Adipose tissue (tissue), 3 donors: Measurements from ENCODE around the gene EPHX1. TPM values are rescaled to one million over a fixed set of nuclear protein-coding genes. Genes with fewer than 3 reads are reported as not detected.
A peak's percentile ranks its signal among the peaks of the same experiment; 100 is the strongest.
"Not testable (repeated sequence)": the region's sequence is repeated elsewhere in the genome, so short reads cannot be mapped to it uniquely, and the experiment has no call there.

Experiments used
- H3K27ac ChIP-seq: one replicate; pipeline ENCODE4 v1.5.1; 2013; ENCODE audit warnings: low read depth, low read length
- WGBS, 3 donors: extraction: QIAGEN DNeasy Blood & Tissue Kit; methylation state at CpG; one replicate each; pipeline ENCODE4 v1.1.7; 2013; 5-methylcytosine and 5-hydroxymethylcytosine counted together
- polyA plus RNA-seq, 3 donors: library from polyadenylated mRNA; stranded (reverse); fragments of 200-250 nt; gene quantifications; one replicate each; pipeline ENCODE4 v1.2.3, GENCODE V29; 2013
- donor health status: healthy with polysubstance abuse.
- donor health status: Bipolar disorder and iron deficiency.
- donor health status: healthy.

The EPHX1 gene
- polyA plus RNA-seq, 3 donors = 107 to 156 (median 146) TPM

- 61 to 70% (median 65%) methylated on average over 3 of the region's 3 CpGs for whole genome bisulfite sequencing, 3 donors
Measured at GRCh38 chr1:225774281-225775147, 35.4 kb upstream of the EPHX1 start.

GRCh38 chr1:225776294-225776693, 33.6 kb upstream of the EPHX1 start:
- WGBS, 3 donors = 91 to 94% (median 91%) methylated on average over 4 of the region's 4 CpGs
- no peak overlapping the region for H3K27ac ChIP-seq

More at GRCh38 chr1:225774281-225775147, 35.4 kb upstream of the EPHX1 start:
- no peak overlapping the region for H3K27ac ChIP-seq

DNA sequence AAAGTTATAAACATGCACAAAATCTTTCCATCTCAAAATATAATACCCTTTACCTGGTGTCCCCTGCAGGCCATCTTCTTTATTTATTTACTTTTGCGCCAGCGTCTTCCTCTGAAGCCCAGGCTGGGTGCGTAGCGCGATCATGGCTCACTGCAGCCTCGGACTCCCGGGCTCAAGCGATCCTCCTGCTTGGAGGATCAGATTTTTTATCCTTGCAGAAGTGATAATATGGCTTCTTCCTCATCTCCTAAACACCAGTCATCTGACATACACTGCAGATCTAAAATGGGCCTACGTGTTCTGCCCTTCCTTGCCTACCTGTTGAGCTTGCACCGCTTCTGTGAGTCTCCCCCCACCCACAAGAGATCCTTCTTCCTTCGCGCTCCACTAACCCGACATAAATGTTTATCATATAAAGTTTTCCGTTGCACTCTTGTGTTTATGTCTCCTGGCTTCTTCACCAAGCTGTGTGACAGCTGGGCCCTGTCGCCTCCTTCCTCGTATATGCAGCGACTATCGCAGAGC, 32.8 kb upstream of the EPHX1 start:
- no peak overlapping the region for H3K27ac ChIP-seq
- 15 to 19% (median 18%) methylated on average over 18 of the region's 18 CpGs for WGBS, 3 donors

GRCh38 chr1:225777583-225778336, 32.2 kb upstream of the EPHX1 start, which contains the start of gene SRP9:
TSS of gene SRP9 (plus strand) at chr1:225777826. CDS start at chr1:225777941, 115 bp downstream.
- WGBS, 3 donors = 0 to 1% (median 0%) methylated on average over 44 to 46 of the region's 46 CpGs
- peak within 1 kb of the TSS; percentile 45 for H3K27ac ChIP-seq

DNA sequence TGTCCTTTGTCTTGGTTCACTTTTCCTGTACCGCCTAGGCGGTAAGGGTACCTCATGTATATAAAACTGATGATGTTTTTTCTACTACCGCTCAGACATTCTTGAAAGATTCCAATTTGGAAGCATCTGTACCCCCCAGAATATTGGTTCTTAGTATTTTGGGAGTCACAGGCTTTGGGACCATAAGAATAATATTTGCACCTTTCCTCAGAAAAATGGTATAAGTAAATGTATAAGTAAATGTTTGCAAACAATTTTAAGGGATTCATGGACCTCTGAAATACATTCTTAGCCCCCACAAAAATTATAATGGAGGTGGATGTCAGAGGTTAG, 31.6 kb upstream of the EPHX1 start:
- 0 to 1% (median 0%) methylated on average over 3 of the region's 3 CpGs for WGBS, 3 donors
- H3K27ac ChIP-seq = peak overlapping the region; percentile 45

- 42 to 46% (median 45%) methylated on average over 13 of the region's 13 CpGs for WGBS, 3 donors
- H3K27ac ChIP-seq = not testable (repeated sequence)
Measured at GRCh38 chr1:225779165-225779564, 30.8 kb upstream of the EPHX1 start.

DNA sequence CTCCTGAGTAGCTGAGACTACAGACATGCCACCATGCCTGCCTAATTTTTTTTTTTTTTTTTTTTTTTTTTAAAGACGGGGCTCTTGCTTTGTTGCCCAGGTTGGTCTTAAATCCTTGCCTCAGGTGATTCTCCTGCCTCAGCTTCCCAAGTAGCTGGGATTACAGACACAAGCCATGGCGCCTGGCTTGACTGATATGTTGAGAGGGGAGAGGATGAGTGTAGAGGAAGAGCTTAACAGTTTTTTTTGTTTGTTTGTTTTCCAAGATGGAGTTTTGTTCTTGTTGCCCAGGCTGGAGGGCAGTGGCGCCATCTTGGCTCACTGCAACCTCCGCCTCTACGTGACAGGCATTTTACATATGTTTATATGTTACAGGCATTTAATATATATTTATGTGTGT, 29.8 kb upstream of the EPHX1 start:
- no peak overlapping the region for H3K27ac ChIP-seq
- WGBS, 3 donors = 90 to 95% (median 91%) methylated on average over 5 of the region's 5 CpGs

GRCh38 chr1:225780630-225781029, 29.3 kb upstream of the EPHX1 start:
- WGBS, 3 donors = 67 to 94% (median 77%) methylated on average over 1 of the region's 1 CpG
- H3K27ac ChIP-seq = no peak overlapping the region

GRCh38 chr1:225789142-225789541, 20.8 kb upstream of the EPHX1 start:
- WGBS, 3 donors = 64 to 94% (median 89%) methylated on average over 1 to 2 of the region's 3 CpGs

GRCh38 chr1:225794954-225795353, 15.0 kb upstream of the EPHX1 start:
- 97 to 98% (median 97%) methylated on average over 4 of the region's 4 CpGs for WGBS, 3 donors
- H3K27ac ChIP-seq = no peak overlapping the region

More at GRCh38 chr1:225789142-225789541, 20.8 kb upstream of the EPHX1 start:
- H3K27ac ChIP-seq = not testable (repeated sequence)

- H3K27ac ChIP-seq = not testable (repeated sequence)
- 98 to 99% (median 99%) methylated on average over 18 of the region's 18 CpGs for WGBS, 3 donors
Measured at GRCh38 chr1:225796097-225796496, 13.8 kb upstream of the EPHX1 start.

DNA sequence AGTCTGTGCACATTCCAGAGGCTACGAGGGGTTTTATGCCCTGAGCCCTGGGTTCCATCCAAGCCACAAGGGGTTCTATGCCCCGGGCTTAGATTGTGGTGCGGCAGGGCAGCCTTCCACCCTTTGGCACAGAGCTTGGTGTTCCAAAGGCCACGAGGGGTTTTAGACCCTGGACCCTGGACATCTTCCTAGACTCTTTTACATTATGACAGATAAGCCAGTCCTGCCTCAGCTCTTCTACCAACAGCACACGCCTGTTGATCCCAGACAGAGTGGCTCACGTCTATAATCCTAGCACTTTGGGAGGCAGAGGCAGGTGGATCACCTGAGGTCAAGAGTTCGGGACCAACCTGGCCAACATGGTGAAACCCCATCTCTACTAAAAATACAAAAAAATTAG, 8.8 kb upstream of the EPHX1 start:
- 92 to 97% (median 94%) methylated on average over 7 of the region's 7 CpGs for WGBS, 3 donors
- not testable (repeated sequence) for H3K27ac ChIP-seq

DNA sequence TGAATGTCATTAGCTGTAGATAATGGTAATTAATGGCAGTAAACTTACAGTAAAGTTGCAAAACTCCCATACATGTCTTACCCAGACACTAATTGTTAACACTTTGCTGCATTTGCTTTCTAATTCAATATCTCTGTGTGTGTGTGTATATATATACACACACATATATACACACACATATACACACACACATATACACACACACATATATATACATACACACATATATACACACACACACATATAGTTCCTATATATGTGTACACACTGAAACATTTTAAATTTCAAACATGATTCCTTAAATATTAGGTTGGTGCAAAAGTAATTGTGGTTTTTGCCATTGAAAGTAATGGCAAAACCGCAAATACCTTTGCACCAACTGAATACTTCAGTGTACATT, 3.7 kb upstream of the EPHX1 start:
- H3K27ac ChIP-seq = no peak overlapping the region
- 91 to 94% (median 94%) methylated on average over 1 of the region's 1 CpG for WGBS, 3 donors

GRCh38 chr1:225806736-225807135, 3.2 kb upstream of the EPHX1 start:
- 87 to 94% (median 93%) methylated on average over 3 of the region's 3 CpGs for whole genome bisulfite sequencing, 3 donors
- H3K27ac ChIP-seq = not testable (repeated sequence)

GRCh38 chr1:225808136-225808535, 1.8 kb upstream of the EPHX1 start:
- no peak overlapping the region for H3K27ac ChIP-seq
- 74 to 100% (median 93%) methylated on average over 5 of the region's 5 CpGs for WGBS, 3 donors

- 4 to 12% (median 8%) methylated on average over 29 of the region's 29 CpGs for WGBS, 3 donors
- not testable (repeated sequence) for H3K27ac ChIP-seq
Measured at GRCh38 chr1:225810579-225811538, 935 bp downstream of the EPHX1 start.

DNA sequence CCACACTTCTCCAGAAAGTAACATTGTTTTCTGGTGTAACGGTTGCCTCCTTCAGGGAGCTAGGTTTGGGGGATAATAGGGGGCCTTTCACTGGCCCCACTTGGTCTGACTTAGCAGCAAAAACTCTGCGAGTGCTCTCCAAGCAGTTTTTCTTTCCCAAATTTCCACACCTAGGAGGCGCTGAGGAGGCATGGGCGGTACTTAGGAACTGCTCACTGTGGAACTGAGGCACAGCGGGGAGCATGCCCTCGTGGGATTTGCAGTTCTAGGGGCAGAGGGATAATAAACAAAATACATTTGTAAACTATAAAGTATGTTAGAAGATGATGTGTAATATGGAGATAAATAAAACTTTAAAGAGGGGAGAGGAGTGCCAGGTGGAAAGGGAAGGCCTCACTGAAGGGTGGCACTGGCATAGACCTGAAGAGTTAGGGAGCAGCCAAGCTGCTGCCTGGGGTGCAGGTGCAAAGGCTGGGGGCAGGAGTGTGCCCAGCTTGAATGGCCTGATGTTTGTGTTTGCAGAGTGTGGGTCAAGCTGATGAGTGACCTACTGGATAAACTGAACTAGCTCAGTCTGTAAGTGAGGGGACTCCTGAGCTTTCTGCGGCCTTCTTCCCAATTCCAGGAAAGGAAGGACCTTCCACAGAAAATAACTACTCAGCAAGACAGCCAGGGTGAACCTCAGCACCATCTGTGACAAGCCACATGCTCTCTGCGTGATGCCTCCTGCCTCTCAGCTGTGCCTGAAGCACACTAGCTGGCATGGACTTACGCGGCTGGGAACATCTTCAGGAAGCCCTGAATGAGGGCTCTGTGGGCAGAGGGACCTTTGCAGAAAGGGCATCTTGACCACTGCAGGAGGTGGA, 1.9 kb downstream of the EPHX1 start:
- no peak overlapping the region for H3K27ac ChIP-seq
- WGBS, 3 donors = 28 to 64% (median 49%) methylated on average over 10 of the region's 10 CpGs
